ENCODE measurements around the gene RTRAF. TPM values are rescaled to one million over a fixed set of nuclear protein-coding genes. Genes with fewer than 3 reads are reported as not detected.

The RTRAF gene
- total and polyA plus RNA-seq, 2 donors (not counting 3 experiments of a cell fraction or from before 2014, with no cell fraction given): 64.0 to 237 TPM

DNA sequence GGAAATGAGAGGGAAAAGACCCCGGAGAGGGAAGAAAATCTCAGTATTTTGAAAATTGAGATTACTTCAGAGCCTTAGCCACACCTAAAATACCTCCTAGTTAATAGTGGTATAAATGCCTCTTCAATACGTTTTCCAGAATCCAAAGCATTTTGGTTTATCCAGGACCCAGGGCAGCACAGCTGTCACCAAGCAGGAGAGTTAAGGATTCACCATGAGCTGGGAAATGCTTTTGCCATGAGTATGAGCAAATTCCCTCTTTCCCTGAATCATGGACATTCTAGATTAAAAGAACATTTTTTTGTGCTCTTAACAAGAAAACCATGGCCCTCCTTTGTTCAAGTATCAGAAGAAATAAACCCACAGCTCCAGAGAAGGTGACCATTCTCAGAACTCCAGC, 21.8 kb upstream of the RTRAF start:
- Histone ChIP-seq H2AFZ (ENCODE audit: low read depth, low read length) (no peak overlapping the region), H3K27me3 (ENCODE audit: control insufficient read depth in 2 of 2, insufficient read depth in 2 of 2, low read length in 2 of 2) (peaks cover 38 to 56% of the 10 kb centered on the region in 2 experiments), H4K20me1 (replicated peaks; ENCODE audit: control insufficient read depth, extremely low read depth, insufficient read depth, low read length) (no peaks in the 10 kb centered on the region), H3K9me1 (replicated peaks; ENCODE audit: control insufficient read depth, extremely low read depth, insufficient read depth, low read length) (no peaks in the 10 kb centered on the region), H3K4me3 (replicated peaks in 1 of 3; ENCODE audit: insufficient read depth in 1 of 3, low read depth in 1 of 3, low read length in 3 of 3) (no peak overlapping the region), H3K27ac (ENCODE audit: insufficient read depth, low read depth, low read length) (no peak overlapping the region), H3K9me3 (replicated peaks; ENCODE audit: control insufficient read depth, insufficient read depth, low read length) (no peaks in the 10 kb centered on the region), H3K79me2 (ENCODE audit: control insufficient read depth, insufficient read depth, low read length) (no peaks in the 10 kb centered on the region), H3K9ac (replicated peaks; ENCODE audit: extremely low read depth, insufficient read depth, low read length) (no peak overlapping the region), H3K4me1 (ENCODE audit: control insufficient read depth, extremely low read depth, insufficient read depth, low read length) (peaks cover 3% of the 10 kb centered on the region), H3K4me2 (ENCODE audit: insufficient read depth, low read length) (no peak overlapping the region), H3K36me3 (ENCODE audit: control insufficient read depth in 2 of 2, extremely low read depth in 1 of 2, insufficient read depth in 2 of 2, low read length in 2 of 2) (no peaks in the 10 kb centered on the region)
- intact Hi-C loops (cut with micrococcal nuclease): no loop called here
- CTCF ChIA-PET: interaction anchor here (1.5 to 6.7 kb wide), 3 partner anchors 11 to 104 kb away, joined by 3 to 36 read pairs (median 4); no protein-coding TSS in a partner anchor
- POLR2A ChIA-PET: no interaction called here
- TF ChIP-seq POLR2AphosphoS5 (IDR thresholded peaks at IDR 0.05; ENCODE audit: insufficient read depth, low read depth, low read length) (no peak), JUN (IDR thresholded peaks at IDR 0.05; ENCODE audit: borderline replicate concordance, insufficient read depth, insufficient read length, low read depth) (no peak), FOS (IDR thresholded peaks at IDR 0.05; ENCODE audit: borderline replicate concordance, insufficient read depth, low read length) (no peak), MYC (IDR thresholded peaks at IDR 0.05; ENCODE audit: low read depth, low read length) (no peak), POLR2A (IDR thresholded peaks at IDR 0.05; ENCODE audit: low read depth, low read length) (no peak)
- TF ChIP-seq, protein P1, sequence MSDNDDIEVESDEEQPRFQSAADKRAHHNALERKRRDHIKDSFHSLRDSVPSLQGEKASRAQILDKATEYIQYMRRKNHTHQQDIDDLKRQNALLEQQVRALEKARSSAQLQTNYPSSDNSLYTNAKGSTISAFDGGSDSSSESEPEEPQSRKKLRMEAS (IDR thresholded peaks at IDR 0.05; ENCODE audit: insufficient read depth, insufficient read length): no peak
- BruUV-seq (replicated peaks): no TSS peak
- FAIRE-seq (no peak), DNase-seq (ENCODE audit: low read depth, low spot score) (no peak)
- dilution Hi-C loops (cut with MboI; ENCODE audit: extremely low pct_ligation_motif_present, low sequenced_read_pairs): no loop called here

DNA sequence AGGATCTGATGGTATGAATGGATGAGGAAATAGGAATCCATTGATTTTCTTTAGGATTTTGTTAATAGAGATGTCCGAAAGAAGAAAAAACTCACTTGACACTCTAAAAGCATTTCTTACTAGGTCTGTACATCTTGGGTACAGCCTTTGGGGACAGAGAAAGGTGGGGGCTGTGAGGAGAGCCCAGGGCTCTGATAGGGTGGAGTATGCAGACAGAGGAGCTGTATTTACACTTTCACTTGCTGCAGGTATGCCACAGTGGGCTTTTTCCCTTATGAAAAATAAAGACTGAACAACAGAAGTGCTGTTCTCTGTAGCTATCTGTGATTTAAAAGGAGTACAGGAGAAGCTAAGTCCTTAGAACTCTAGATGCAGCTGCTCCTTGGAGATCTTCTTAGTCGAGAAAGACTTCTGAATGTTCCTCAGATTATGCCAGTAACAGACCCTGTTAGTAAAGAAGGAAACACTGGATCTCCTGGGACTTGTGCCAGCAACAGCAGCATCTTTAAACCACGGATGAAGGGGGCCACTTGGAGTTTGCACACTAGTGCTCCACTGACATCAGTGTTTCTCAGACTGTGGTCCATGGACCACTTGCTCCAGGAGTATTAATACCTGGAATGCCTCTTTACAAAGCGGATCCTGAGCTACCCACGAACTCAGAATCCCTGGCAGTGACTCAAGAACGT, 19.4 kb upstream of the RTRAF start:
- H3K9ac ChIP-seq (replicated peaks; ENCODE audit: extremely low read depth, insufficient read depth, low read length): no peak overlapping the region
- DNase-seq (ENCODE audit: low read depth, low spot score): no peak
- H3K4me2 ChIP-seq (ENCODE audit: insufficient read depth, low read length): no peak overlapping the region
- no peak overlapping the region for H2AFZ ChIP-seq (ENCODE audit: low read depth, low read length)
- no peaks in the 10 kb centered on the region for H4K20me1 ChIP-seq (replicated peaks; ENCODE audit: control insufficient read depth, extremely low read depth, insufficient read depth, low read length)
- H3K9me1 ChIP-seq (replicated peaks; ENCODE audit: control insufficient read depth, extremely low read depth, insufficient read depth, low read length): no peaks in the 10 kb centered on the region
- ChIA-PET POLR2A (no interaction called here), CTCF (interaction anchor here (1.5 to 6.7 kb wide), 2 partner anchors 9 to 26 kb away, joined by 3 to 36 read pairs; no protein-coding TSS in a partner anchor)
- H3K4me3 ChIP-seq (replicated peaks in 1 of 3; ENCODE audit: insufficient read depth in 1 of 3, low read depth in 1 of 3, low read length in 3 of 3): no peak overlapping the region
- no TSS peak for BruUV-seq (replicated peaks)
- intact Hi-C loops (cut with micrococcal nuclease): no loop called here
- TF ChIP-seq FOS (IDR thresholded peaks at IDR 0.05; ENCODE audit: borderline replicate concordance, insufficient read depth, low read length) (no peak), MYC (IDR thresholded peaks at IDR 0.05; ENCODE audit: low read depth, low read length) (no peak), EZH2 (IDR thresholded peaks at IDR 0.05; ENCODE audit: borderline replicate concordance, low read depth, low read length, severe bottlenecking) (no peak), GATA2 (IDR thresholded peaks at IDR 0.05; ENCODE audit: insufficient read depth, insufficient read length, low read depth, low read length) (no peak), POLR2AphosphoS5 (IDR thresholded peaks at IDR 0.05; ENCODE audit: insufficient read depth, low read depth, low read length) (no peak), POLR2A (IDR thresholded peaks at IDR 0.05; ENCODE audit: low read depth, low read length) (no peak)
- TF ChIP-seq, protein P2, sequence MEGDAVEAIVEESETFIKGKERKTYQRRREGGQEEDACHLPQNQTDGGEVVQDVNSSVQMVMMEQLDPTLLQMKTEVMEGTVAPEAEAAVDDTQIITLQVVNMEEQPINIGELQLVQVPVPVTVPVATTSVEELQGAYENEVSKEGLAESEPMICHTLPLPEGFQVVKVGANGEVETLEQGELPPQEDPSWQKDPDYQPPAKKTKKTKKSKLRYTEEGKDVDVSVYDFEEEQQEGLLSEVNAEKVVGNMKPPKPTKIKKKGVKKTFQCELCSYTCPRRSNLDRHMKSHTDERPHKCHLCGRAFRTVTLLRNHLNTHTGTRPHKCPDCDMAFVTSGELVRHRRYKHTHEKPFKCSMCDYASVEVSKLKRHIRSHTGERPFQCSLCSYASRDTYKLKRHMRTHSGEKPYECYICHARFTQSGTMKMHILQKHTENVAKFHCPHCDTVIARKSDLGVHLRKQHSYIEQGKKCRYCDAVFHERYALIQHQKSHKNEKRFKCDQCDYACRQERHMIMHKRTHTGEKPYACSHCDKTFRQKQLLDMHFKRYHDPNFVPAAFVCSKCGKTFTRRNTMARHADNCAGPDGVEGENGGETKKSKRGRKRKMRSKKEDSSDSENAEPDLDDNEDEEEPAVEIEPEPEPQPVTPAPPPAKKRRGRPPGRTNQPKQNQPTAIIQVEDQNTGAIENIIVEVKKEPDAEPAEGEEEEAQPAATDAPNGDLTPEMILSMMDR (IDR thresholded peaks at IDR 0.05; ENCODE audit: extremely low read depth in 1 of 2, insufficient read depth in 1 of 2, low read depth in 1 of 2, low read length in 2 of 2): no peak
- TF ChIP-seq, protein P1 (IDR thresholded peaks at IDR 0.05; ENCODE audit: insufficient read depth, insufficient read length): no peak
- peaks cover 34 to 45% of the 10 kb centered on the region in 2 experiments for H3K27me3 ChIP-seq (ENCODE audit: control insufficient read depth in 2 of 2, insufficient read depth in 2 of 2, low read length in 2 of 2)
- no peaks in the 10 kb centered on the region for H3K9me3 ChIP-seq (replicated peaks; ENCODE audit: control insufficient read depth, insufficient read depth, low read length)
- H3K36me3 ChIP-seq (ENCODE audit: control insufficient read depth in 2 of 2, extremely low read depth in 1 of 2, insufficient read depth in 2 of 2, low read length in 2 of 2): no peaks in the 10 kb centered on the region
- dilution Hi-C loops (cut with MboI; ENCODE audit: extremely low pct_ligation_motif_present, low sequenced_read_pairs): no loop called here
- no peak overlapping the region for H3K27ac ChIP-seq (ENCODE audit: insufficient read depth, low read depth, low read length)
- FAIRE-seq: no peak
- H3K4me1 ChIP-seq (ENCODE audit: control insufficient read depth, extremely low read depth, insufficient read depth, low read length): no peaks in the 10 kb centered on the region
- H3K79me2 ChIP-seq (ENCODE audit: control insufficient read depth, insufficient read depth, low read length): no peaks in the 10 kb centered on the region

Data from endothelial cell of umbilical vein (primary cell).